Measurements from ENCODE around the gene COPG1. TPM values are rescaled to one million over a fixed set of nuclear protein-coding genes. Genes with fewer than 3 reads are reported as not detected.
A peak's percentile ranks its signal among the peaks of the same experiment; 100 is the strongest.

The COPG1 gene
- polyA plus RNA-seq, 3 donors, result 59.9 to 94.5 (median 60.2) TPM

GRCh38 chr3:129311054-129311902, 61.9 kb downstream of the COPG1 start:
- H3K36me3 ChIP-seq (replicated peaks in 1 of 2; ENCODE audit: control insufficient read depth in 1 of 2, insufficient read depth in 2 of 2, low read length in 2 of 2), result no peaks in the 10 kb centered on the region
- no peaks in the 10 kb centered on the region for H3K27me3 ChIP-seq (ENCODE audit: control insufficient read depth in 2 of 2, insufficient read depth in 2 of 2, low read length in 2 of 2)
- Mint-ChIP-seq H3K9me3 (peaks cover 0 to 2% (median 0%) of the 10 kb centered on the region in 7 donors), H3K4me3 (no peak overlapping the region), H3K36me3 (peaks cover 0 to 1% of the 10 kb centered on the region in 2 donors), H3K27ac (peak overlapping the region in 5 of 7 donors; percentile 13 to 68 (median 58)), H3K4me1 (peaks cover 51% of the 10 kb centered on the region), H3K27me3 (ENCODE audit: low read depth in 3 of 3) (peaks cover 0 to 9% (median 2%) of the 10 kb centered on the region in 3 donors)
- H3K9ac ChIP-seq (ENCODE audit: insufficient read depth, low read length, poor library complexity, severe bottlenecking), result no peak overlapping the region
- TF ChIP-seq CTCF (IDR thresholded peaks at IDR 0.05), result no peak
- peaks cover 20% of the 10 kb centered on the region for H3K79me2 ChIP-seq (ENCODE audit: insufficient read depth, low read length)
- H3K4me3 ChIP-seq (replicated peaks in 1 of 3; ENCODE audit: low read depth in 2 of 3, low read length in 3 of 3), result no peak overlapping the region
- DNase-seq, result no peak
- WGBS (ENCODE audit: insufficient coverage), result 100% methylated on average over 1 of the region's 3 CpGs
- no peaks in the 10 kb centered on the region for H3K9me3 ChIP-seq (replicated peaks in 1 of 2; ENCODE audit: control insufficient read depth in 1 of 2, insufficient read depth in 1 of 2, low read length in 2 of 2)
- H3K4me2 ChIP-seq (replicated peaks; ENCODE audit: extremely low read depth, low read length, poor library complexity, severe bottlenecking), result no peak overlapping the region
- H3K4me1 ChIP-seq (ENCODE audit: control insufficient read depth in 1 of 2, insufficient read depth in 2 of 2, low read length in 2 of 2), result peaks cover 35 to 46% of the 10 kb centered on the region in 2 donors
- H3K27ac ChIP-seq (ENCODE audit: low read depth in 1 of 2, low read length in 2 of 2), result peak overlapping the region in 1 of 2 donors; percentile 32
- intact Hi-C loops (cut with micrococcal nuclease), result loop anchor here (5.0 to 10.0 kb wide), 2 partner anchors 34 to 336 kb away; partner anchors contain the start of gene HMCES (in 1 of the 2)
- peaks cover 41% of the 10 kb centered on the region for H4K20me1 ChIP-seq (ENCODE audit: insufficient read depth, low read length)
- H2AFZ ChIP-seq (ENCODE audit: insufficient read depth, low read depth, low read length, poor library complexity, severe bottlenecking), result no peak overlapping the region

GRCh38 chr3:129312021-129312639, 62.7 kb downstream of the COPG1 start:
- Histone ChIP-seq H3K4me1 (ENCODE audit: control insufficient read depth in 1 of 2, insufficient read depth in 2 of 2, low read length in 2 of 2) (peaks cover 37 to 50% of the 10 kb centered on the region in 2 donors), H4K20me1 (ENCODE audit: insufficient read depth, low read length) (peaks cover 41% of the 10 kb centered on the region), H3K9me3 (replicated peaks in 1 of 2; ENCODE audit: control insufficient read depth in 1 of 2, insufficient read depth in 1 of 2, low read length in 2 of 2) (no peaks in the 10 kb centered on the region), H2AFZ (ENCODE audit: insufficient read depth, low read depth, low read length, poor library complexity, severe bottlenecking) (no peak overlapping the region), H3K36me3 (replicated peaks in 1 of 2; ENCODE audit: control insufficient read depth in 1 of 2, insufficient read depth in 2 of 2, low read length in 2 of 2) (no peaks in the 10 kb centered on the region), H3K9ac (ENCODE audit: insufficient read depth, low read length, poor library complexity, severe bottlenecking) (no peak overlapping the region), H3K4me2 (replicated peaks; ENCODE audit: extremely low read depth, low read length, poor library complexity, severe bottlenecking) (no peak overlapping the region), H3K27me3 (ENCODE audit: control insufficient read depth in 2 of 2, insufficient read depth in 2 of 2, low read length in 2 of 2) (no peaks in the 10 kb centered on the region), H3K79me2 (ENCODE audit: insufficient read depth, low read length) (peaks cover 20% of the 10 kb centered on the region), H3K4me3 (replicated peaks in 1 of 3; ENCODE audit: low read depth in 2 of 3, low read length in 3 of 3) (peak overlapping the region in 1 of 3 experiments; percentile 93), H3K27ac (ENCODE audit: low read depth in 1 of 2, low read length in 2 of 2) (peak overlapping the region in 1 of 2 donors; percentile 78)
- intact Hi-C loops (cut with micrococcal nuclease), result loop anchor here (5.0 to 10.0 kb wide), 2 partner anchors 35 to 337 kb away; partner anchors contain the start of gene HMCES (in 1 of the 2)
- TF ChIP-seq CTCF (IDR thresholded peaks at IDR 0.05), result no peak
- H3K27me3 Mint-ChIP-seq (ENCODE audit: low read depth in 3 of 3), result peaks cover 0 to 9% (median 2%) of the 10 kb centered on the region in 3 donors
- 100% methylated on average over 1 of the region's 2 CpGs for WGBS (ENCODE audit: insufficient coverage)
- peaks cover 0 to 2% (median 0%) of the 10 kb centered on the region in 7 donors for H3K9me3 Mint-ChIP-seq
- H3K4me1 Mint-ChIP-seq, result peaks cover 47% of the 10 kb centered on the region
- peak overlapping the region in 1 of 2 donors; percentile 28 for H3K4me3 Mint-ChIP-seq
- H3K27ac Mint-ChIP-seq, result peak overlapping the region in 6 of 7 donors; percentile 13 to 68 (median 54)
- no peak for DNase-seq
- H3K36me3 Mint-ChIP-seq, result peaks cover 0 to under 1% of the 10 kb centered on the region in 2 donors
